DND-41 (cell line): ENCODE results near the gene ISG20.

Source experiments
- ATAC-seq: fragments of 200-7000 bp; cut with Tn5 transposase; 3 replicates; pipeline ENCODE4 v1.9.1; 2021; ENCODE audit warnings: low read depth; ENCODE audit not compliant: insufficient read depth
- DNase-seq: peaks from one replicate; pipeline ENCODE4 v3.0.0-alpha.2; 2020
- H2AFZ ChIP-seq: 2 replicates; pipeline ENCODE4 v1.6.0; 2012; ENCODE audit warnings: low read depth, low read length
- H3K27ac ChIP-seq: 2 replicates; pipeline ENCODE4 v1.5.1; 2012; ENCODE audit warnings: low read length, inconsistent platforms
- H3K27me3 ChIP-seq: fragments of 200-600 bp; sonication (generic); 2 replicates; pipeline ENCODE4 v1.6.0; 2012; ENCODE audit warnings: low read length, mild to moderate bottlenecking, inconsistent platforms; ENCODE audit not compliant: insufficient read depth, poor library complexity
- H3K36me3 ChIP-seq: 2 replicates; pipeline ENCODE4 v1.5.1; 2012; ENCODE audit warnings: low read length, inconsistent platforms; ENCODE audit not compliant: insufficient read depth
- H3K4me1 ChIP-seq: 2 replicates; pipeline ENCODE4 v1.5.1; 2012; ENCODE audit warnings: mild to moderate bottlenecking, low read length; ENCODE audit not compliant: insufficient read depth
- H3K4me2 ChIP-seq: 2 replicates; pipeline ENCODE4 v1.6.0; 2012; ENCODE audit warnings: mild to moderate bottlenecking, moderate library complexity, low read length, inconsistent platforms; ENCODE audit not compliant: insufficient read depth
- H3K4me3 ChIP-seq, 2 experiments: fragments of 200-600 bp in 1 of 2; shearing (Covaris generic) in 1 of 2; 2 replicates each; pipeline ENCODE4 v1.5.1; 2012 to 2016; ENCODE audit warnings: inconsistent platforms in 2 of 2, low read length in 2 of 2, mild to moderate bottlenecking in 2 of 2, low read depth in 1 of 2, moderate library complexity in 1 of 2
- H3K79me2 ChIP-seq: 2 replicates; pipeline ENCODE4 v1.6.0; 2012; ENCODE audit warnings: low read length, inconsistent platforms; ENCODE audit not compliant: insufficient read depth
- H3K9ac ChIP-seq: 2 replicates; pipeline ENCODE4 v1.6.0; 2012; ENCODE audit warnings: low read depth, mild to moderate bottlenecking, inconsistent platforms, low read length, moderate library complexity
- H3K9me3 ChIP-seq: 2 replicates; pipeline ENCODE4 v1.5.1; 2012; ENCODE audit warnings: low read length, moderate library complexity, mild to moderate bottlenecking, inconsistent platforms; ENCODE audit not compliant: insufficient read depth, severe bottlenecking
- H4K20me1 ChIP-seq: 2 replicates; pipeline ENCODE4 v1.6.0; 2012; ENCODE audit warnings: low read length; ENCODE audit not compliant: insufficient read depth
- CTCF ChIP-seq: IDR thresholded peaks from 2 replicates; pipeline ENCODE4 v1.5.1; 2012; ENCODE audit warnings: borderline replicate concordance, low read length, moderate library complexity, mild to moderate bottlenecking; ENCODE audit not compliant: poor library complexity, severe bottlenecking; ENCODE audit errors: extremely low read depth
- EZH2 ChIP-seq: IDR thresholded peaks from 3 replicates; pipeline ENCODE4 v1.6.1; 2012; ENCODE audit warnings: borderline replicate concordance, low read depth, mild to moderate bottlenecking, moderate library complexity, low read length, inconsistent platforms; ENCODE audit not compliant: severe bottlenecking

The ISG20 gene

GRCh38 chr15:88704791-88705768, 66.3 kb downstream of the ISG20 start:
- Histone ChIP-seq H2AFZ (no peak overlapping the region), H3K9me3 (no peaks in the 10 kb centered on the region), H3K36me3 (no peaks in the 10 kb centered on the region), H3K9ac (no peak overlapping the region), H3K27ac (no peak overlapping the region), H4K20me1 (no peaks in the 10 kb centered on the region), H3K79me2 (no peaks in the 10 kb centered on the region), H3K4me1 (no peaks in the 10 kb centered on the region), H3K27me3 (peaks cover 1% of the 10 kb centered on the region), H3K4me2 (no peak overlapping the region), H3K4me3 (no peak overlapping the region)
- no peak for ATAC-seq
- no peak for TF ChIP-seq EZH2
- TF ChIP-seq CTCF: no peak
- DNase-seq: no peak

GRCh38 chr15:88705769-88706165, 67.0 kb downstream of the ISG20 start:
- H3K27me3 ChIP-seq: peaks cover 3% of the 10 kb centered on the region
- H3K9me3 ChIP-seq: no peaks in the 10 kb centered on the region
- no peak overlapping the region for H3K4me3 ChIP-seq
- H3K4me2 ChIP-seq: no peak overlapping the region
- H3K36me3 ChIP-seq: no peaks in the 10 kb centered on the region
- H2AFZ ChIP-seq: no peak overlapping the region
- no peak for ATAC-seq
- H3K79me2 ChIP-seq: no peaks in the 10 kb centered on the region
- no peaks in the 10 kb centered on the region for H3K4me1 ChIP-seq
- H3K27ac ChIP-seq: no peak overlapping the region
- no peak for DNase-seq
- TF ChIP-seq EZH2 (no peak), CTCF (no peak)
- no peak overlapping the region for H3K9ac ChIP-seq
- no peaks in the 10 kb centered on the region for H4K20me1 ChIP-seq
